Measurements from ENCODE around the gene KRTAP9-7.

The KRTAP9-7 gene

GRCh38 chr17:41325611-41326010 is 50.1 kb downstream of the KRTAP9-7 start:
- Histone ChIP-seq H3K27me3 (no peaks in the 10 kb centered on the region), H3K27ac (peak overlapping the region in 4 of 11 experiments; percentile 44 to 62 (median 49); a peak in 6 of 22 replicates), H3K4me2 (no peak overlapping the region), H3K9me3 (replicated peaks in 1 of 11) (peaks cover 2 to 3% (median 3%) of the 10 kb centered on the region in 11 experiments; a peak in 17 of 22 replicates), H3K36me3 (no peaks in the 10 kb centered on the region), H3K4me3 (no peak overlapping the region), H3K4me1 (peaks cover 9 to 19% (median 14%) of the 10 kb centered on the region in 10 experiments; a peak in 18 of 20 replicates), H3K9ac (no peak overlapping the region), H4K20me1 (no peaks in the 10 kb centered on the region)
- TF ChIP-seq Cebpa-rat (IDR thresholded peaks at IDR 0.05) = no peak

Measured in BLaER1 treated with 17β-estradiol and CSF1 and Interleukin-3, amounts not matched to agents 10 nM and 100 nM (cell line).